Measurements from ENCODE around the gene PSD4. TPM values are rescaled to one million over a fixed set of nuclear protein-coding genes. Genes with fewer than 3 reads are reported as not detected.

Gene PSD4
- total and polyA plus RNA-seq, 2 of the 8 experiments (the other 6 are each of a cell fraction or from before 2014, with no cell fraction given) = 0.53 to 1.2 TPM

DNA sequence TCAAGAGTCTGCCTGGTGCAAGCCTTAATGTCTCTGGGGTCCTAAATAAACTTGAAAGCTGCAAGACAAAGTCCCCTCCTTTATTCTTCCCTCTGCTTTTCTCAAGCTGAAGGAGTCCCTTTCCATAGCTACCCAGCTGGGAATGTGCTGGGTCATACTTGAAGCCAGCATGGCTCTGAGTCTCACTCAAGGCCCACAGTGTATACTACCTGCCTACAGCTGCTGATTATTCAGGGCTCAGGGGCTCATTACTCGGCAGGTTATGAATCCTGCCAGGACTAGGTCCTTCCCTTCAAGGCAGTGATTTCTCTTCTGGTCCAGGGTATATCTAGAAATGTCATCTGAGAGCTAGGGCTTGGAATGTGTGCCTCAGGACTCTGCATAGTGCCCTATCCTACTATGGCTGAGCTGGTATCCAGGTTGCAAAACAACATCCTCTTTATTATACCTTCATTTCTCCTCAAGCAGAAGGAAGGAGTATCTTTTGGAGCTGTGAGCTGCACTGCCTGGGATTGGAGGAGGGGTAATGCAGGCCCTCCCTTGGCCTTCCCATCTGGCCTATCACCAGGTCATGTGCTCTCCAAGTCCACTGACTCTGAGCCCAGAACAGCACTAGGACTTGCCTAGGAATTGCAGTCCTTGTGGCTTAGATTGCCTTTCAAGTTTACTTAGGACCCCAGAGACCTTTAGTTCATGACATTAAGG, 24.1 kb upstream of the PSD4 start:
- H2BK5ac ChIP-seq (ENCODE audit: low read depth, low read length) = no peak overlapping the region; the same call in 1 of the 2 replicates
- ChIA-PET POLR2A (ENCODE audit: partially characterized antibody) (no interaction called here), CTCF (ENCODE audit: partially characterized antibody) (interaction anchor here (1.0 to 3.7 kb wide), 5 partner anchors 11 to 55 kb away, joined by 3 to 46 read pairs (median 4); no protein-coding TSS in a partner anchor)
- H3K4me2 ChIP-seq (ENCODE audit: insufficient read depth in 1 of 2, low read depth in 2 of 2, low read length in 2 of 2) = no peak overlapping the region
- H2BK15ac ChIP-seq (ENCODE audit: low read length) = no peak overlapping the region
- H3K56ac ChIP-seq (replicated peaks; ENCODE audit: insufficient read length, low read depth, low read length) = no peak overlapping the region
- no peak overlapping the region for H3K9ac ChIP-seq (replicated peaks in 1 of 4; ENCODE audit: extremely low read depth in 1 of 4, low read depth in 3 of 4, low read length in 3 of 4)
- TF ChIP-seq RXRA (IDR thresholded peaks at IDR 0.05; ENCODE audit: insufficient read depth, low read depth, low read length) (no peak), SP1 (IDR thresholded peaks at IDR 0.05; ENCODE audit: low read depth, low read length) (no peak), SRF (IDR thresholded peaks at IDR 0.05; ENCODE audit: low read depth, low read length) (no peak), POU5F1 (IDR thresholded peaks at IDR 0.05; ENCODE audit: low read depth, low read length) (no peak), TAF7 (optimal IDR thresholded peaks at IDR 0.05; ENCODE audit: borderline replicate concordance, low read depth, low read length) (no peak), CHD2 (IDR thresholded peaks at IDR 0.05; ENCODE audit: low read length) (no peak), GABPA (IDR thresholded peaks at IDR 0.05; ENCODE audit: borderline replicate concordance, insufficient read depth, low read length) (no peak), PHF8 (conservative IDR thresholded peaks at IDR 0.05; ENCODE audit: low read depth, low read length) (no peak), POLR2AphosphoS5 (IDR thresholded peaks at IDR 0.05; ENCODE audit: low read depth, low read length) (no peak), BACH1 (IDR thresholded peaks at IDR 0.05; ENCODE audit: low read length) (no peak), SIRT6 (IDR thresholded peaks at IDR 0.05; ENCODE audit: low read length) (no peak), SP4 (IDR thresholded peaks at IDR 0.05; ENCODE audit: low read length) (no peak), KDM4A (IDR thresholded peaks at IDR 0.05; ENCODE audit: low read depth, low read length, severe bottlenecking) (no peak), TAF1 (IDR thresholded peaks at IDR 0.05; ENCODE audit: low read depth, low read length) (no peak)
- FAIRE-seq (no peak), DNase-seq (ENCODE audit: low read depth in 1 of 2, low spot score in 2 of 2) (peak in 1 of 2 experiments; percentile 16)
- H2AK5ac ChIP-seq (ENCODE audit: low read depth, low read length) = no peak overlapping the region
- H2BK20ac ChIP-seq (ENCODE audit: low read length) = no peak overlapping the region
- no peaks in the 10 kb centered on the region for H3K23me2 ChIP-seq (ENCODE audit: low read depth, low read length)
- no peaks in the 10 kb centered on the region for H3K4me1 ChIP-seq (replicated peaks in 1 of 4; ENCODE audit: control insufficient read depth in 3 of 4, insufficient read depth in 4 of 4, low read length in 3 of 4)
- H2AFZ ChIP-seq (ENCODE audit: low read length) = peak overlapping the region; percentile 81; the same call in 1 of the 2 replicates
- H3K18ac ChIP-seq (ENCODE audit: extremely low read depth, low read length) = no peak overlapping the region
- no peak overlapping the region for H3K4ac ChIP-seq (replicated peaks; ENCODE audit: insufficient read length, low read depth, low read length)
- no peak overlapping the region for H3K4me3 ChIP-seq (ENCODE audit: extremely low read depth in 1 of 4, insufficient read depth in 2 of 4, low read depth in 3 of 4, low read length in 4 of 4)
- H3K14ac ChIP-seq (ENCODE audit: insufficient read length) = no peak overlapping the region
- H3K27me3 ChIP-seq (replicated peaks in 1 of 4; ENCODE audit: control insufficient read depth in 3 of 4, extremely low read depth in 1 of 4, insufficient read depth in 3 of 4, low read length in 3 of 4) = peaks cover 0 to under 1% (median 0%) of the 10 kb centered on the region in 4 experiments; a peak in 2 of 7 replicates
- H4K5ac ChIP-seq (ENCODE audit: insufficient read length, low read depth, low read length) = no peak overlapping the region
- no peak overlapping the region for H2BK120ac ChIP-seq (replicated peaks; ENCODE audit: low read depth, low read length)
- H3K36me3 ChIP-seq (ENCODE audit: control insufficient read depth in 2 of 4, insufficient read depth in 4 of 4, low read length in 3 of 4) = no peaks in the 10 kb centered on the region
- H4K20me1 ChIP-seq (replicated peaks in 1 of 2; ENCODE audit: control insufficient read depth in 1 of 2, insufficient read depth in 2 of 2, low read length in 2 of 2) = no peaks in the 10 kb centered on the region
- H2BK12ac ChIP-seq (ENCODE audit: low read depth, low read length) = 0 out of 2 replicates have a peak overlapping the region, but pooled peaks have one; percentile 39
- H3K27ac ChIP-seq (ENCODE audit: low read depth, low read length) = no peak overlapping the region
- no peaks in the 10 kb centered on the region; the same call in 1 of the 2 replicates for H3K79me1 ChIP-seq (ENCODE audit: low read depth, low read length)
- H3K23ac ChIP-seq (ENCODE audit: insufficient read length) = no peak overlapping the region
- no peak overlapping the region for H4K91ac ChIP-seq (replicated peaks; ENCODE audit: insufficient read length, low read length)
- H3K79me2 ChIP-seq (ENCODE audit: control insufficient read depth in 1 of 2, insufficient read depth in 2 of 2, low read length in 2 of 2) = no peaks in the 10 kb centered on the region
- no peak overlapping the region; the same call in 1 of the 2 replicates for H4K8ac ChIP-seq (ENCODE audit: extremely low read depth, insufficient read depth, low read length)
- H3K9me3 ChIP-seq (ENCODE audit: insufficient read depth in 2 of 2, low read depth in 1 of 2, low read length in 1 of 2) = no peaks in the 10 kb centered on the region
- WGBS, 2 experiments (ENCODE audit: extremely low coverage in 1 of 2, insufficient coverage in 1 of 2, insufficient read length in 1 of 2, insufficient replicate concordance in 2 of 2, low coverage in 1 of 2, low lambda C conversion rate in 2 of 2, missing lambda C conversion rate in 1 of 2) = 92% methylated on average over 1 of the region's 1 CpG; no CpG with 5 or more reads in 1 of the 2 experiments
